Cardiac muscle cell (in vitro differentiated cells and primary cell): Measurements from ENCODE around the gene AFTPH. TPM values are rescaled to one million over a fixed set of nuclear protein-coding genes. Genes with fewer than 3 reads are reported as not detected.

Experiments
- DNase-seq, 2 donors: peaks; one replicate each; pipeline versions ENCODE4 v3.0.0 to v3.0.0-alpha.2; 2010 to 2017; ENCODE audit warnings: low read depth in 1 of 2, low spot score in 1 of 2
- H3K27ac ChIP-seq: fragments of 200-600 bp; sonication (generic); 2 replicates; pipeline ENCODE4 v1.5.1; 2016
- H3K27me3 ChIP-seq: fragments of 200-600 bp; sonication (generic); 2 replicates; pipeline ENCODE4 v1.6.0; 2016; ENCODE audit warnings: control low read depth
- H3K36me3 ChIP-seq: fragments of 200-600 bp; sonication (generic); 2 replicates; pipeline ENCODE4 v1.5.1; 2016; ENCODE audit warnings: control low read depth
- H3K4me1 ChIP-seq: fragments of 200-600 bp; sonication (generic); 2 replicates; pipeline ENCODE4 v1.8.1; 2017; ENCODE audit warnings: low read depth, mild to moderate bottlenecking, mixed run types
- H3K4me3 ChIP-seq: fragments of 200-600 bp; sonication (generic); 2 replicates; pipeline ENCODE4 v1.5.1; 2016; ENCODE audit warnings: mild to moderate bottlenecking
- H3K9me3 ChIP-seq: fragments of 200-600 bp; sonication (generic); 2 replicates; pipeline ENCODE4 v1.5.1; 2017; ENCODE audit warnings: low read depth, mild to moderate bottlenecking, control low read depth
- polyA plus RNA-seq: library from polyadenylated mRNA; unstranded; fragments of >200 nt; fragmentation: Nextera tagmentation; extraction: Ambion mirVana; gene quantifications from 2 replicates; pipeline ENCODE4 v1.2.1, GENCODE V29; 2016
- total RNA-seq: library from RNA; depleted of rRNA; stranded (reverse); fragments of >200 nt; gene quantifications from 2 replicates; pipeline ENCODE4 v1.2.3, GENCODE V29; 2016
- TF ChIP-seq, protein P1 (sequence below): IDR thresholded peaks from 2 replicates; pipeline ENCODE4 v1.5.1; 2012; ENCODE audit warnings: low read depth, mild to moderate bottlenecking, low read length

The AFTPH gene
- total and polyA plus RNA-seq, 2 experiments from 2014 or later, result 7.1 to 18.5 TPM

GRCh38 chr2:64632835-64633819 is 109.0 kb downstream of the AFTPH start:
- TF ChIP-seq, protein P1, sequence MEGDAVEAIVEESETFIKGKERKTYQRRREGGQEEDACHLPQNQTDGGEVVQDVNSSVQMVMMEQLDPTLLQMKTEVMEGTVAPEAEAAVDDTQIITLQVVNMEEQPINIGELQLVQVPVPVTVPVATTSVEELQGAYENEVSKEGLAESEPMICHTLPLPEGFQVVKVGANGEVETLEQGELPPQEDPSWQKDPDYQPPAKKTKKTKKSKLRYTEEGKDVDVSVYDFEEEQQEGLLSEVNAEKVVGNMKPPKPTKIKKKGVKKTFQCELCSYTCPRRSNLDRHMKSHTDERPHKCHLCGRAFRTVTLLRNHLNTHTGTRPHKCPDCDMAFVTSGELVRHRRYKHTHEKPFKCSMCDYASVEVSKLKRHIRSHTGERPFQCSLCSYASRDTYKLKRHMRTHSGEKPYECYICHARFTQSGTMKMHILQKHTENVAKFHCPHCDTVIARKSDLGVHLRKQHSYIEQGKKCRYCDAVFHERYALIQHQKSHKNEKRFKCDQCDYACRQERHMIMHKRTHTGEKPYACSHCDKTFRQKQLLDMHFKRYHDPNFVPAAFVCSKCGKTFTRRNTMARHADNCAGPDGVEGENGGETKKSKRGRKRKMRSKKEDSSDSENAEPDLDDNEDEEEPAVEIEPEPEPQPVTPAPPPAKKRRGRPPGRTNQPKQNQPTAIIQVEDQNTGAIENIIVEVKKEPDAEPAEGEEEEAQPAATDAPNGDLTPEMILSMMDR, result no peak
- DNase-seq, result peak in 1 of 2 donors; percentile 53
- no peaks in the 10 kb centered on the region for H3K9me3 ChIP-seq
- peaks cover 12% of the 10 kb centered on the region for H3K4me1 ChIP-seq
- H3K36me3 ChIP-seq, result peaks cover 34% of the 10 kb centered on the region
- H3K4me3 ChIP-seq, result no peak overlapping the region
- no peak overlapping the region for H3K27ac ChIP-seq
- H3K27me3 ChIP-seq, result no peaks in the 10 kb centered on the region

- H3K9me3 ChIP-seq, result no peaks in the 10 kb centered on the region
- peak in 1 of 2 donors; percentile 67 for DNase-seq
- H3K4me3 ChIP-seq, result no peak overlapping the region
- peaks cover 16% of the 10 kb centered on the region for H3K4me1 ChIP-seq
- peaks cover 34% of the 10 kb centered on the region for H3K36me3 ChIP-seq
- no peak overlapping the region for H3K27ac ChIP-seq
- TF ChIP-seq, protein P1, result no peak
- H3K27me3 ChIP-seq, result no peaks in the 10 kb centered on the region
These were observed 110.5 kb downstream of the AFTPH start for GRCh38 chr2:64634345-64635267.

DNA sequence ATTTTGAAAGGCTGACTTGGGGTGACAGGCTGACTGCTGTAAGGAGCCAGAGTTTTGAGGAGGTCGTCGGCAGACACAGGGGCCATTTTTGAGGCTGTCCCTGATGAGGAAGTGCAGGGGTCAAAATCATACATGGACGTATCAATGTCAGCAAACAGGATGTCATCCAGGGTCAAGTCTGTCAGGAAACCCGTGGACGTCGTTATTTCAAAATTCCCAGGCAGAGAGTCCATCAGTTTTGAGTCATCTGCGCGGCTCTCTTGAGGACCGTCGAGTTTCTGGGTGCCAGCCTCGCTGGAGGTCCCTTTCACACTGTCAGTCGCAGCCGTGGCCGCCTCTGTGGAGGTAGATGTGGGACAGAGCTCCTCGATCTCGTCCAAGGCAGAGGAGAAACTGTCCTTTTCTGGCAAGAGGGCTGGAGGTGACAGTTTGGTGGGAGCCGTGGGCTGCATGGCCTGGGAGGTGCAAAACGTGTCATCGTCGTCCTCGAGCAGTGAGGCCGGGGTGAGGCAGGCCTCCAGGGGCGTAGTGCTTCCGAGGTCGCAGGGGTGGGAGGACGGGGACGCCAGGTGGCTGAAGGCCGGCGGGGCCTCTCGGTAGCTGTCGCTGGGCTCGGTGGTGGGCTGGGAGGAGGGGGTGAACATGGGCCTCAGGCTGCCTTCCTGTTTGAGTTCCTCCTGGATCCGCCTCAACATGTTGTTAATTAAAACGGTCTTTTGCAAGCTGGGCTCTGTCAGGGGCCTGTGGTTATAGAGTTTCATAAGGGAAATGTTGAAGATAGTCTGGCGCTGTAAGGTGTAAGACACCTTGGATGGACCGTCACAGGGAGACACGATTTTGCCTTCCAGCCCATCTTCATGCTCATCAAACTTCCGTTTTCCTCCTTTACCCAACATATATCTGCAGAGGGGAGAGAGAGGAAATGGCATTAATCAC is 112.1 kb downstream of the AFTPH start:
- H3K4me3 ChIP-seq, result no peak overlapping the region
- H3K4me1 ChIP-seq, result peaks cover 33% of the 10 kb centered on the region
- no peaks in the 10 kb centered on the region for H3K9me3 ChIP-seq
- DNase-seq, result no peak
- no peaks in the 10 kb centered on the region for H3K27me3 ChIP-seq
- no peak overlapping the region for H3K27ac ChIP-seq
- TF ChIP-seq, protein P1, result no peak
- H3K36me3 ChIP-seq, result peaks cover 28% of the 10 kb centered on the region

DNA sequence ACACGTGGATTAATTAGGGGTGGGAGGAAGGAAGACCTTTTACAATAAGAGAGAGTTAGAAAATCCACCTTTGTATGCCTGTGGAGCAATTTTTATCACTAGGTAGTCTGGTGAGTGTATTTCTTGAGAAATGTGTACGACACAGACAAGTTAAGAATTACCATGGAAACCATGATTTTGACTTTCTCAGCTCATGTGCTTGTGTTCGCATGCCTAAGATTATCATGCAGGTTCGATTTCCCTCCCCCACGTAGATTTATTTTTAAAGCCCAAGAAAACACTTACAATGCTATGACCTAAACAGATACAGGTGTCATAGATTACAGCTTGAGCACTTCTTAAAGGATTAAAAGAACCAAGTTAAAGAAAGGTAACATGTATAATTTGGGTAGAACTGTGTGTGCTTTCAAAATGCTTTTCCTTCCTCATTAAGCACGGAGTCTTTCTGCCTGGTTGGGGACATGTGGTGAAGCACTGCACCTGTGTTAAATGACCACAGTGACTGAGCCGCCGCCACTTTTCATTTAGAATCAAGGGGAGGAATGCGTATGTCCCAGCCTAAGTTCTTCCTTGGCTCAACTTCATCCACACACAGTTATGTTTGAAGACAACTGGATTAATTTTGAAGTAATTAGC is 113.0 kb downstream of the AFTPH start:
- peaks cover 28% of the 10 kb centered on the region for H3K36me3 ChIP-seq
- no peaks in the 10 kb centered on the region for H3K9me3 ChIP-seq
- H3K4me3 ChIP-seq, result no peak overlapping the region
- peak overlapping the region; percentile 29 for H3K27ac ChIP-seq
- TF ChIP-seq, protein P1, result no peak
- H3K27me3 ChIP-seq, result no peaks in the 10 kb centered on the region
- peaks cover 35% of the 10 kb centered on the region for H3K4me1 ChIP-seq
- no peak for DNase-seq
